ENCODE results near the gene C16orf90.
"Not testable (repeated sequence)": the region's sequence is repeated elsewhere in the genome, so short reads cannot be mapped to it uniquely, and the experiment has no call there.

The C16orf90 gene

GRCh38 chr16:3482659-3483241 is 12.5 kb downstream of the C16orf90 start:
- no peak for DNase-seq

- DNase-seq: no peak
These were observed 13.3 kb downstream of the C16orf90 start for GRCh38 chr16:3481696-3482658.

GRCh38 chr16:3480901-3481695 is 14.2 kb downstream of the C16orf90 start:
- DNase-seq: no peak

GRCh38 chr16:3479654-3480216 is 15.6 kb downstream of the C16orf90 start:
- DNase-seq: no peak

GRCh38 chr16:3478242-3478925 is 16.9 kb downstream of the C16orf90 start:
- DNase-seq: no peak

- no peak for DNase-seq
These were observed 18.9 kb downstream of the C16orf90 start for GRCh38 chr16:3476409-3476808.

- DNase-seq: no peak
These were observed 19.5 kb downstream of the C16orf90 start for GRCh38 chr16:3475604-3476375.

GRCh38 chr16:3474870-3475269 is 20.4 kb downstream of the C16orf90 start:
- DNase-seq: not testable (repeated sequence)

- no peak for DNase-seq
These were observed 21.0 kb downstream of the C16orf90 start for GRCh38 chr16:3474136-3474779.

- not testable (repeated sequence) for DNase-seq
These were observed 21.7 kb downstream of the C16orf90 start for GRCh38 chr16:3473596-3473943.

GRCh38 chr16:3472878-3473595 is 22.3 kb downstream of the C16orf90 start:
- no peak for DNase-seq

GRCh38 chr16:3471518-3472176 is 23.6 kb downstream of the C16orf90 start:
- DNase-seq: no peak

GRCh38 chr16:3470723-3471122 is 24.6 kb downstream of the C16orf90 start:
- no peak for DNase-seq

- no peak for DNase-seq
These were observed 25.6 kb downstream of the C16orf90 start for GRCh38 chr16:3469736-3470135.

GRCh38 chr16:3468501-3468900 is 26.8 kb downstream of the C16orf90 start:
- DNase-seq: no peak

- DNase-seq: no peak
These were observed 27.4 kb downstream of the C16orf90 start for GRCh38 chr16:3467921-3468320.

- DNase-seq: no peak
These were observed 28.1 kb downstream of the C16orf90 start for GRCh38 chr16:3467182-3467581.

GRCh38 chr16:3465911-3466584 is 29.2 kb downstream of the C16orf90 start:
- DNase-seq: no peak

GRCh38 chr16:3465301-3465700 is 30.0 kb downstream of the C16orf90 start:
- DNase-seq: no peak

All from NCI-H510A (cell line).